Endodermal cell (in vitro differentiated cells): ENCODE data around the gene PSMB4. TPM values are rescaled to one million over a fixed set of nuclear protein-coding genes. Genes with fewer than 3 reads are reported as not detected.
"Not testable (repeated sequence)": the region's sequence is repeated elsewhere in the genome, so short reads cannot be mapped to it uniquely, and the experiment has no call there.

Experiments
- DNase-seq: peaks from one replicate; pipeline ENCODE4 v3.0.0-alpha.2; 2017
- H3K27ac ChIP-seq: 2 replicates; pipeline ENCODE4 v1.5.1; 2013; ENCODE audit warnings: mild to moderate bottlenecking, low read depth, low read length, moderate library complexity
- H3K27me3 ChIP-seq: 2 replicates; pipeline ENCODE4 v1.6.1; 2013; ENCODE audit warnings: mild to moderate bottlenecking, low read length, moderate library complexity; ENCODE audit not compliant: insufficient read depth, control insufficient read depth, poor library complexity, severe bottlenecking
- H3K36me3 ChIP-seq: 2 replicates; pipeline ENCODE4 v1.7.0; 2013; ENCODE audit warnings: mild to moderate bottlenecking, low read length, moderate library complexity; ENCODE audit not compliant: control insufficient read depth, insufficient read depth
- H3K4me1 ChIP-seq: one replicate; pipeline ENCODE4 v1.7.0; 2013; ENCODE audit warnings: low read length; ENCODE audit not compliant: control insufficient read depth, insufficient read depth
- H3K4me3 ChIP-seq: 2 replicates; pipeline ENCODE4 v1.5.1; 2013; ENCODE audit warnings: mild to moderate bottlenecking, low read length, moderate library complexity
- H3K9ac ChIP-seq: 2 replicates; pipeline ENCODE4 v1.6.1; 2013; ENCODE audit warnings: mild to moderate bottlenecking, low read length, moderate library complexity; ENCODE audit not compliant: poor library complexity, severe bottlenecking; ENCODE audit errors: extremely low read depth
- H3K9me3 ChIP-seq: 2 replicates; pipeline ENCODE4 v1.6.1; 2013; ENCODE audit warnings: mild to moderate bottlenecking, low read length, moderate library complexity; ENCODE audit not compliant: control insufficient read depth
- H3K27ac Mint-ChIP-seq: 2 replicates; pipeline ENCODE4 v1.8.0; 2020; ENCODE audit warnings: mixed read lengths
- H3K27me3 Mint-ChIP-seq: 2 replicates; pipeline ENCODE4 v1.8.0; 2021; ENCODE audit warnings: mild to moderate bottlenecking, mixed read lengths; ENCODE audit not compliant: insufficient read depth
- H3K36me3 Mint-ChIP-seq: 2 replicates; pipeline ENCODE4 v1.8.0; 2020; ENCODE audit warnings: low read depth, mixed read lengths
- H3K4me1 Mint-ChIP-seq: 2 replicates; pipeline ENCODE4 v1.8.0; 2020; ENCODE audit warnings: mixed read lengths
- H3K4me3 Mint-ChIP-seq: 2 replicates; pipeline ENCODE4 v1.8.0; 2020; ENCODE audit warnings: mild to moderate bottlenecking, moderate library complexity, mixed read lengths
- H3K9me3 Mint-ChIP-seq: 2 replicates; pipeline ENCODE4 v1.8.0; 2020; ENCODE audit warnings: mild to moderate bottlenecking, mixed read lengths
- CTCF ChIP-seq: fragments of 200-600 bp; sonication (generic); conservative IDR thresholded peaks from 2 replicates; pipeline ENCODE4 v1.5.0; 2021; ENCODE audit warnings: antibody characterized with exemption, mild to moderate bottlenecking
- WGBS, 2 experiments: methylation state at CpG; one replicate each; pipeline versions ENCODE4 v1.1.5 to v1.1.7; 2013; ENCODE audit warnings: missing lambda C conversion rate in 2 of 2, mixed read lengths in 1 of 2; ENCODE audit not compliant: insufficient coverage in 1 of 2, insufficient read length in 1 of 2; 5-methylcytosine and 5-hydroxymethylcytosine counted together
- total RNA-seq, 2 donors: library from RNA; stranded (reverse); fragmentation: NEBNext Ultra II Directional in 1 of 2; extraction: Animal tissue kit (Norgen Biotek cat#: 25700) in 1 of 2; gene quantifications; 2 replicates in 1 of 2; 3 replicates in 1 of 2; pipeline ENCODE4 v1.2.1, GENCODE V29; 2021

PSMB4 gene
- total RNA-seq, 2 donors from 2014 or later, result 327 to 333 TPM

- 88 to 100% methylated on average over 2 to 3 of the region's 3 CpGs for WGBS, 2 experiments
- H3K9me3 ChIP-seq, result no peaks in the 10 kb centered on the region
- no peak overlapping the region for H3K9ac ChIP-seq
- peaks cover 1% of the 10 kb centered on the region for H3K4me1 ChIP-seq
- peaks cover 1% of the 10 kb centered on the region for H3K27me3 Mint-ChIP-seq
- no peaks in the 10 kb centered on the region for H3K9me3 Mint-ChIP-seq
- DNase-seq, result no peak
- H3K4me3 Mint-ChIP-seq, result no peak overlapping the region
- no peak overlapping the region for H3K27ac ChIP-seq
- H3K4me3 ChIP-seq, result no peak overlapping the region
- H3K36me3 Mint-ChIP-seq, result no peaks in the 10 kb centered on the region
- no peak overlapping the region for H3K27ac Mint-ChIP-seq
- no peaks in the 10 kb centered on the region for H3K27me3 ChIP-seq
- H3K4me1 Mint-ChIP-seq, result peaks cover 8% of the 10 kb centered on the region
- no peak for TF ChIP-seq CTCF
- no peaks in the 10 kb centered on the region for H3K36me3 ChIP-seq
These were observed 22.1 kb upstream of the PSMB4 start for GRCh38 chr1:151377150-151377884.

GRCh38 chr1:151384584-151384983 is 14.8 kb upstream of the PSMB4 start:
- H3K4me3 ChIP-seq, result no peak overlapping the region
- no peak overlapping the region for H3K9ac ChIP-seq
- Mint-ChIP-seq H3K9me3 (peaks cover 3% of the 10 kb centered on the region), H3K27ac (no peak overlapping the region), H3K27me3 (no peaks in the 10 kb centered on the region), H3K36me3 (no peaks in the 10 kb centered on the region), H3K4me3 (no peak overlapping the region), H3K4me1 (no peaks in the 10 kb centered on the region)
- DNase-seq, result no peak
- H3K36me3 ChIP-seq, result no peaks in the 10 kb centered on the region
- H3K9me3 ChIP-seq, result no peaks in the 10 kb centered on the region
- no peaks in the 10 kb centered on the region for H3K4me1 ChIP-seq
- no peak for TF ChIP-seq CTCF
- 92 to 93% methylated on average over 2 to 3 of the region's 3 CpGs for WGBS, 2 experiments
- no peak overlapping the region for H3K27ac ChIP-seq
- H3K27me3 ChIP-seq, result no peaks in the 10 kb centered on the region

- TF ChIP-seq CTCF, result no peak
- 80 to 89% methylated on average over 1 to 2 of the region's 2 CpGs for WGBS, 2 experiments
- Histone ChIP-seq H3K27ac (no peak overlapping the region), H3K36me3 (no peaks in the 10 kb centered on the region), H3K9ac (no peak overlapping the region), H3K9me3 (no peaks in the 10 kb centered on the region), H3K4me1 (no peaks in the 10 kb centered on the region), H3K4me3 (no peak overlapping the region), H3K27me3 (no peaks in the 10 kb centered on the region)
- Mint-ChIP-seq H3K27ac (no peak overlapping the region), H3K27me3 (no peaks in the 10 kb centered on the region), H3K4me3 (no peak overlapping the region), H3K36me3 (no peaks in the 10 kb centered on the region), H3K9me3 (peaks cover 3% of the 10 kb centered on the region), H3K4me1 (no peaks in the 10 kb centered on the region)
- no peak for DNase-seq
These were observed 13.4 kb upstream of the PSMB4 start for GRCh38 chr1:151386002-151386401.

GRCh38 chr1:151390221-151391078 is 8.9 kb upstream of the PSMB4 start:
- H3K36me3 Mint-ChIP-seq, H3K36me3 ChIP-seq, H3K4me3 Mint-ChIP-seq, H3K4me1 ChIP-seq, H3K27me3 Mint-ChIP-seq, H3K4me3 ChIP-seq, H3K27me3 ChIP-seq, H3K4me1 Mint-ChIP-seq, H3K9me3 ChIP-seq, DNase-seq, H3K27ac Mint-ChIP-seq, H3K27ac ChIP-seq, H3K9ac ChIP-seq: not testable (repeated sequence)
- peaks cover 10% of the 10 kb centered on the region for H3K9me3 Mint-ChIP-seq
- WGBS, 2 experiments, result 90 to 97% methylated on average over 8 to 22 of the region's 22 CpGs
